Testis (tissue), 2 donors: ENCODE data around the gene KDM6A.

Experiments used
- POLR2A ChIP-seq: fragments of 450-650 bp; IDR thresholded peaks from one replicate; pipeline ENCODE4 v1.6.1; 2017; ENCODE audit warnings: antibody characterized with exemption, mild to moderate bottlenecking, moderate library complexity
- TF ChIP-seq, protein P1 (sequence below), 3 experiments: fragments of 450-650 bp in 2 of 3; fragments of 200-600 bp in 1 of 3; sonication (generic) in 1 of 3; IDR thresholded peaks; one replicate each; pipeline ENCODE4 v1.5.1; 2016 to 2019; ENCODE audit warnings: antibody characterized with exemption in 3 of 3, mild to moderate bottlenecking in 2 of 3, moderate library complexity in 1 of 3

DNA sequence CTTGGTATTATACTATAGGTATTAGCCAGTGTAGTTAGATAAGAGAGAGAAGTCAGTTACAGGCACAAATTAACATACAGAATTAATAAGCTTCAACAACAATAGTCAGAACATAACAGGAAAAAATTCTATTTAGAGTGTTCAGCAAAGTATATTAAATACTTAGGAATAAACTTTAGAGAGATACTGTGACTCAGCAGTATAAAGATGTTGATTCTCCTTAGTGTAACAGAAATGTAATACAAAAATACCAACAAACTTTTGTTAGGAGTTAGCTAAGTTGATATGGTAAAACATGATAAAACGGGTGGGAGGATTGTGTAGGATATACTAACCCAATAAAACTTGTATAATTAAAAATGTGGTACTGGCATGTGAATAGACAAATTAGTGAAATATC, 173.4 kb downstream of the KDM6A start:
- no peak for TF ChIP-seq POLR2A
- TF ChIP-seq, protein P1, sequence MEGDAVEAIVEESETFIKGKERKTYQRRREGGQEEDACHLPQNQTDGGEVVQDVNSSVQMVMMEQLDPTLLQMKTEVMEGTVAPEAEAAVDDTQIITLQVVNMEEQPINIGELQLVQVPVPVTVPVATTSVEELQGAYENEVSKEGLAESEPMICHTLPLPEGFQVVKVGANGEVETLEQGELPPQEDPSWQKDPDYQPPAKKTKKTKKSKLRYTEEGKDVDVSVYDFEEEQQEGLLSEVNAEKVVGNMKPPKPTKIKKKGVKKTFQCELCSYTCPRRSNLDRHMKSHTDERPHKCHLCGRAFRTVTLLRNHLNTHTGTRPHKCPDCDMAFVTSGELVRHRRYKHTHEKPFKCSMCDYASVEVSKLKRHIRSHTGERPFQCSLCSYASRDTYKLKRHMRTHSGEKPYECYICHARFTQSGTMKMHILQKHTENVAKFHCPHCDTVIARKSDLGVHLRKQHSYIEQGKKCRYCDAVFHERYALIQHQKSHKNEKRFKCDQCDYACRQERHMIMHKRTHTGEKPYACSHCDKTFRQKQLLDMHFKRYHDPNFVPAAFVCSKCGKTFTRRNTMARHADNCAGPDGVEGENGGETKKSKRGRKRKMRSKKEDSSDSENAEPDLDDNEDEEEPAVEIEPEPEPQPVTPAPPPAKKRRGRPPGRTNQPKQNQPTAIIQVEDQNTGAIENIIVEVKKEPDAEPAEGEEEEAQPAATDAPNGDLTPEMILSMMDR (IDR thresholded peaks at IDR 0.05) = no peak
